ENCODE results near the gene MEI4.
"Not testable (repeated sequence)": the region's sequence is repeated elsewhere in the genome, so short reads cannot be mapped to it uniquely, and the experiment has no call there.

Gene MEI4

DNA sequence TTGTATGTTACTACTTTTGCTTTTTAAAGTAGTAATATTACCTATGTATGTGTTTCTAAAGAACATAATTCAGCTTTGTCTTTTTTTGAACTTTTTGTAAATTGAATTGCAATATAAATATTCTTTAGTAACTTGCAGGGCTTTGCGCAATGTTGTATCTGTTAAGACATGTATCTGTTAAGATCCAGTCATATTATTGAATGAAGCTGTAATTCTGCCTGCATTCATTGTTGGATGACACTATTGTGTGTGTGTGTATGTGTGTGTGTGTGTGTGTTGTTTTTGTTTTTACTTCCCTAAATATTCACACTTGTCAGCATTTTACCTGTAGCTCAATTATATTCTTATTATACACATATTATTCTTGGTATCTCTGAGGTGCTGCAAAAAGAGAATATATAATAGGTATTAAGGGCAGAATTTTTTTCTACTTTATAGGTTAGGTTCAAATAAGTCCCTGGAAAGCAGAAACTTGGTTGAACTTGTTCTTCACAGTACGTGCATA, 164.0 kb downstream of the MEI4 start:
- DNase-seq = no peak

DNA sequence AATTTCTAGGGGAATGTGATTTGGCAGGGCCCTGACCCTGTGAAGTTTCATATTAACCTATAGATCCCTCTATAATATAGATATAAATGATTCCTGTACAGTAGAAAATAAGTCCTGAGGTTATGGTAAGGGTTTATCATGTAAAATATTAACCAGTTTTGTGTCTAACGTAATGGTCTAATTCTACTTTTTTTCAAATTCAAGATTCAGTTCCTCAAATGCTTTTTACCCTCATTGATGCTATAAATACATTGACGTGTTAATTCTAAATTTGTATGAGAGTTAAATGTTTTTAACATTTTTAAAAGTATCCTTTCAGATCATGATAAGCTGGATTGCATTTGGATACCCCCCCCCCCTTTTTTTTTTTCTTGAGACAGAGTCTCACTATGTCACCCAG, 169.4 kb downstream of the MEI4 start:
- DNase-seq = no peak

DNA sequence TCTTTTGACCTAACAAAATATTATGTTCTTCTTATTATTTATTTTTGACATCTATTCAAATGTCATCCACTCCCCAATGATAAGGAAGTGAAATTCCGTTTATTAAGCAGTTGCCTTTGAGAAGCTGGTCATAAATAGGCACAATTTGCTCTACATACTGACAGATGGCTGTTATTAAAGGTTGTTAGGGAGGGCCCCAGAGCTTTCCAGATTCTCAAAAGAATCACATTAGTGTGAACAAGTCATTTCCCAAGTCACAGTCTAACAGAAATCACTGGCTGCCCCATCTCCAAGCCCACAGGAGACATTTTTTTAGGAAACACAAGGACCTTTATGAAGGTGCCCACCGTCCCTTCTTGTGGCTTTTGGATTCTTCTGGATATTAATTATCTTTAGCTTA, 172.4 kb downstream of the MEI4 start:
- DNase-seq = no peak

DNA sequence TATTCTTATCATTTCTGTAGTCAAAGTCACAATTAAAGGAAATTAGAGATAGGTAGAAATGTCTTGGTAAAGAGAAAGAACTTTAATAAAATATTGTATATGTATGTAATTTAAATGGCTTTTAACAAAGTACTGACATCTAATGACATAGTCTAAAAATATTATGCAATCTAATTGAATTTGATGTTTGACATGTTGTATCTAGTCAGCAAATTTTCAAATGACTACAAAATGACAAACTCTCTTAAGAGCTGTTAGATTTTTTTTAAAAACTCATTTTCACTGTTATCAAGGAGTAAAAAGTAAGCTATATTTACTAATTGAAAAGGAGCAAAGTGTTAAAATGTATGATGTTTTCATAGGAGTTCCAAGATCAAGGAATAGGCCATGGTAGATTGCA, 176.9 kb downstream of the MEI4 start:
- DNase-seq = no peak

DNA sequence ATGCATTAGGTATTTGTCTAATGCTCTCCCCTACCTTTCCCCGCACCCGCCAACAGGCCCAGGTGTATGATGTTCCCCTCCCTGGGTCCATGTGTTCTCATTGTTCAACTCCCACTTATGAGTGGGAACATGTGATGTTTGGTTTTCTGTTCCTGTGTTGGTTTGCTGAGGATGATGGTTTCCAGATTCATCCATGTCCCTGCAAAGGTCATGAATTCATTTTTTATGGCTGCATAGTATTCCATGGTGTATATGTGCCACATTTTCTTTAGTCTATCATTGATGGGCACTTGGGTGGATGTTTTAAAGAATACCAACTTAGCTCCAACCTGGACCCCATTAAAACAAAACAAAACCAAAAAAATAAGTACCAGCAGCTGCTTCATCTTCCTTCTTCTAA, 180.9 kb downstream of the MEI4 start:
- DNase-seq = not testable (repeated sequence)

DNA sequence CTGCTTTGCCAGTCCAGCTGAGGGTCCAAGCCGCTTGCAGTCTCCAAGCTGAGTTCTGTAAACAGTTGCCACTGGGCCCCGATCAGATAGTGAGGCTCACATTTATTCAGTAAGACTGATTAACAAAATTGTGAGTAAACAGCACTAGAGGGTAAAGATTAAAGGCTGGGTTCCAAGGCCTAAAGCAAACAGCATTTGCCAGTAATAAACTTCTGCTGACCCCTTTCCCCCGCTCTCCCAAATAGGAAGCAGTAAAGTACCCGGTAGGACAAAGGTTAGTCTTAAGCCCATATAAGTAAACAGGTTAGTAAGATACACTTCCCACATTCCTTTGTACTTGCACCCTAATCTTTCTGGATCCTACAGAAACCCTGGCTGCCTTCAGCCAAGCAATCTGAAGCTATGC, 181.8 kb downstream of the MEI4 start:
- no peak for DNase-seq

DNA sequence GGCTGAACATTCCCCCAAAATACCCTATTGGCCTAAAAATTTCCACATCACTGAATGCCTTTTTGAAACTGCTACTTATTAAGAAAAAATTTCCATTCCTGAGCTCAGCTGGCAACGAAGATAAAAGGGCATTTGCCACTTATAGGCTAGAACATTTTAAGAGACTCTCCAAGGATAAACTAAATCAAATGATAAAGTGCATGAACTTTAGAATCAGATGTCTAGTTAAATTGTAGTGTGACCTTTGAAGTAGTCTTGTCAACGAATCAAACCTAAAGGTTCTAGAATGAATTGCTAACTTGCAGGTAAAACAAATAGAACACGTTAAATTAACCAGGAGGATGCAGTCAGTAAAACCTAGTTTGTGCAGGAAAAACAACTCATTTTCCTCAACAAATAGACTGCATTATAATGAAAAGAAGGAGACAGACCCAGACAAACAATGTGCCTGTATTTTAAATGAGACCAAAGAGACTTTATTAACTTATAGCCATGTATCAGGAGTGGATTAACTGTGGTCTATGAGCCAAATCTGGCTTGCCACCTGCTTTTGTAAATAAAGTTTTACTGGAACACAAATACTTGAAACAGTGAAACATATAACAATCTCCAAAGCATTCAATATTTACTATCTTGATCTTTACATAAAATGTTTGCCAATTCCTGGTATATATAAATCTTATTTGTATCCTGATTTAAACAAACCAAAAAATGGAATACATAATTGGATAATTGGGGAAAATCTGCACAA, 184.4 kb downstream of the MEI4 start:
- DNase-seq = no peak

DNA sequence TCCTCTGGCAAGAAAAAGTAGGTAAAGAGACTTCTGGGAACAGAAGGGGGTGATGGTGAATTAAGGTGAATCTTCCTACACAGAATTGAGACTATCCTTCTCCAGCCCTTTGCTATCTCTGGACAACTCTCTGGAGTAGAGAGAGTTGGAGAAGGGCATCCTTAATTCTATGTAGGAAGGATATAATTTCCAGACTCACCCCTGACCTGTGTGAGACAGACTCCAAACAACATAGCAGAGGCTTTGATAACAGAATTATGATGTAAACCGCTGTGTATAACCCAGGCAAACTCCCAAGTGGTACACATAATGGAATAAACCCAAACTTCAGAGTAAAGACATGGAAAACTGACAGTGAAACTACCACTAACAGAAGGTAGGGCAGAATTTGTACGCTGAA, 186.5 kb downstream of the MEI4 start:
- no peak for DNase-seq

DNA sequence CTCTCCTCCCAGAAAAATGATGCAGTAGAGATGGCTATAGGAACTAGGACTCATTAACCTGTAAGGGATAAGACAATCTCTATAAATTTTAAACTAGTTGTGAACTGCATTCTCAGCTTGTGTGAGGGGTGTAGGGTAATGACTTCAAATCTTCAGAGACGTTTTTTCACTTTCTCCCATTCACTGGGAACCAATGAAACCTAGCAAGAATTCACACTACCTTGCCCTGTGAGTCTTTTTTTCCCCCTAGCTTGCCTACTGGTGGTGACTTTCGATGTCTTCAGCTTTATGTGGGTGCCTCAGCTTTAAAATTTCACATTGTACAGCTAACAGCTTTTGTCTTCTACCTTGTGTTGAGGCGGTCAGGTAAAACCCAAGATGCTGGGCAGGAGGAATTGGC, 192.0 kb downstream of the MEI4 start:
- DNase-seq = no peak

DNA sequence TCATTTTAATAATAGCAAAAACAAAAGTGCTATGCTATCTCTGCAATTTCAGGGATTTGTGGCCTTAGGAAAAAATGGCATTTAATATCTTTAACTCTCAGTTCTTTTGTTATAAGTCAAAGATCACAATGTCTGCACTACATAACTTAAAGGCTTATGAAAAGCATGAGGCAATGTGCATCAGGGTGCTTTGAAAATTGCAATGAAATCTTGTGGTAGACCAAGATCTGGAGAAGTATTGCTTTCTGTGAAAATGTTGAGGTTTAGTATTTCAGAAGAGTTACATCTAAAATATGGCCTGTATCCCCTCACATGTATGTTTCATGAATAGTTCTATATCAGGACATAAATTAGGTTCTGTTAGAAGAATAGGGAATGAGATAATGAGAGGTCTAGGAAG, 200.6 kb downstream of the MEI4 start:
- DNase-seq = no peak

DNA sequence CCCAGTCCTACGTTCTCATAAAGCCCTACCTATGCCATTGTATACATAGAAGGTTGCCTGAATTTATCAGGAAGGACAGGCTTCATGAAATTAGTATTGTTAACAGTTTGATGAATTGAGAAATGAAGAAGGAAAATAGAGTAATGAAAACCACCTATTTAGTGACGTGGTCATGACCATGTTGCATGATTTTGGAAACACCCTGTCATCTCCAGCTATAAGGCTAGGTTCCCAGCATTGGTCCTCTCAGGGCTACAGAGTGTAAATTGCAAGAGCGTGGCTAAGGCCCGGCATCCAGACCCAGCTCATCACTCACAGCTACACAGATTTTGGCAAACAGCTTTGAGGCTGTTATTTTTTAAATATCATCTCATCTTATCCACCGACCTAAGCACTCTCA, 203.6 kb downstream of the MEI4 start:
- DNase-seq = no peak

DNA sequence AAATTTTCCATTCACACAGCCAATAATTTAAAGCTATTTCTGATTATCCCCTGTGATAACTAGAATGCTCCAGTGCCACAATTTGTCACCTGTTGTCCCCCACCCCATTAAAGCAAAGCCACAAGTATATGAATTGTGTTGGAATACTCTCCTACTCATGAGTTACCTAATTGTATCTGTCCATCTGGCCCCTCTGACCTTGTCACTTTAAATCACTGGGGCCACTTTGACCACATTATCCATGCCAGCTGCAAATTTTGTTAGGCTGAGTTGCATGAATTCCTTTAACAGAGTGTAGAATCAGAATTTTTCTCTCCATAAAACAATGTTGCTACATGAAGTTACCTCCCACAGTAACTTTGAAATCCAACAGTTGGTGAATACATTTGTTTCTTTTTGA, 204.6 kb downstream of the MEI4 start:
- no peak for DNase-seq

DNA sequence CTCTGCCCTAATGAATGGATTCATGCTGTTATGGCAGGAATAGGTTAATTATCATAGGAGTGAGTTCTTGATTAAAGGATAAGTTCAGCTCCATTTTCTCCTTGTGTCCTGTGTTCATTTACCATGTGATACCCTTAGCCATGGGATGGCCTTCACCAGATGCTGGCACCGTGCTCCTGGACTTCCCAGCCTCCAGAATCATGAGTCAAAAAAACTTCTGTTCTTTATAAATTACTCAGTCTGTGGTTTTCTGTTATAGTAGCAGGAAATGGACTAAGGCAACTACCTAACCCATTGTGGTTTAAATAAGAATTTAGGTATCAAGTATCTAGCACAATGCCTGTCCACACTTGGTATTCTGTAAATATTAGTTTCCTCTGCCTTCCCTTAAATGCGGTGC, 223.5 kb downstream of the MEI4 start:
- DNase-seq = no peak

DNA sequence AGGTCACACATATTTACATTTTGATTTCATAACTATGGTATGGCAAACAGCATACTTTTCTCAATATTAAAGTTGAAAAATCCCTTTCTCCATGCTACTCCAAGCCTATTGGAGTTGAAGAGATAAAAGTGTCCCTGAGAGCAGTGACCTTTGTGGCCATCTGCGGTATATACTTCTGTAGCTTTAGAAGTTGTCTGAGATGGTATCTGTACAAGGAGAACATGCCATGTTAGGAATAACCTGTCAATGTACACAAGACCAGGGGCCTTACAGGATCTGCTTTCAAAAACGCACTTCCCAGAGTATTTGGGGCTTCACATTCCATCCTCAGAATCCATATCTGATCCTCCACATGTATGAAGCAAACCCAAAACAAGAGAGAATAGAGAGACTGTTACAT, 226.7 kb downstream of the MEI4 start:
- no peak for DNase-seq

DNA sequence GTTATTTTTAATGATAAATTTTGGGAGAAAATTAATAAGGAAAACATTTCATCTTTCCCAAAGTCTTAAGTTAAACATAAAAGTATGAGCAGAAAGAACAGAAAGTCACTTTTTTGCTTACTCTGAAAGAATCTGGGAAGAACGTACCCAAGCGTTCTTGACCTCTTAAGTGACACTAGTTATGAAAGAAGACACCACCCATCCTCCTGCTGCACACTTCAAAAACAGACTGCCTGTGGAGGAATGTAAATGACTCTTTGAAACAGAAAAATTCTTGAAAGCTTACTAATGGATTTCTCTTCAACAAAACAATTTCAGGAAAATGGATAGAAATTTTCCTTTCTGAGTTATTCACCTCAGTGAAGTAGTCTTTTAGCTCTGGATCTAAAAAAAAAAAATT, 227.7 kb downstream of the MEI4 start:
- no peak for DNase-seq

DNA sequence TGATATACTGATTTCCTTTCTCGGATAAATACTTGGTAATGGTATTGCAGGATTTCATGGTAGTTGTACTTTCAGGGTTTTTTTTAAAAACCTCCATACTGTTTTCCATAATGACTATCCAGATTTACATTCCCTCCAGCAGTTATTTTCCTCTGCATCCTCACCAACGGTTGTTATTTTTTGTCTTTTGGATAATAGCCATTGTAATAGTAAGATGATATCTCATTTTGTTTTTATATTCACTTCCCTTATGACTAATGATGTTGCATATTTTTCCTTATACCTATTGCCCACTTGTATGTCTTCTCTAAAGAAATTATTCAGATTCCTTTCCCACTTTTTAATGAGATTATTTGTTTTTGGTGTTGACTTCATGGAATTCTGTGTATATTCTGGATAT, 231.0 kb downstream of the MEI4 start:
- no peak for DNase-seq

DNA sequence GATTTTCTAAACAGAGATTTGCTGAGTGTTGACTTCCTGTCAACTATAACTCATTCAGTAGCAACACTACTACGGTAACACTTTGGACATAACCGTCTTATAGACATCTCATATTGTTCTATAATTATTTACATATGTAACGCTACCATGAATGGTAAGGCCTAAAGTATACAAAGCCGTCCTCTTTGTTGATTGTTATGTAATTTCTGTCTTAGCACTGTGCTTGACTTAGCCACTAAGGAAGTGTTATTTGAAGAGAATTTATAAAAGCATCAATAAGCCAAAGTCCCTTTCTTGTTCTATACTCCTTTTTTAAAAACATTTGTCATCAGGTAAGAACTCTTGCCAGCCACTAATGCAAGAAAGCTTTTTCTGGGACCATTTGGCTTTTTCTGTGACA, 240.6 kb downstream of the MEI4 start:
- no peak for DNase-seq

DNA sequence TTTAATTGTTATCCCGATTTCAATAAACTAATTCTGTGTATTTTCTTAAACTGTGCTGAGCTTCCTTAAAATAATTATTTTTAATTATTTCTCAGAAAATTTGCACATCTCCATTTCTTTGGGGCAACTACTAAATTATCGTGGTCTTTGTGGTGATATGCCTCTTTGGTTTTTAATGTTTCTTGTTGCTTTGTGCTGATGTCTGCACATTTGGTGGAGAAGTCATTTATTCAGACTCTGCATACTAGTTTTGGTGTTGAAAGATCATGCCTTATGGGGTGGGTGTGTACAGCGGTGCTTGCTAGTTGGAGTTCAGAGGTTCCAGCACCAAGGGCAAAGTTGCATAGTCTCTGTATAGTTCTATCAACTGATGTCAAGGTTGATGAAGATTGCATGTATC, 253.2 kb downstream of the MEI4 start:
- DNase-seq = no peak

DNA sequence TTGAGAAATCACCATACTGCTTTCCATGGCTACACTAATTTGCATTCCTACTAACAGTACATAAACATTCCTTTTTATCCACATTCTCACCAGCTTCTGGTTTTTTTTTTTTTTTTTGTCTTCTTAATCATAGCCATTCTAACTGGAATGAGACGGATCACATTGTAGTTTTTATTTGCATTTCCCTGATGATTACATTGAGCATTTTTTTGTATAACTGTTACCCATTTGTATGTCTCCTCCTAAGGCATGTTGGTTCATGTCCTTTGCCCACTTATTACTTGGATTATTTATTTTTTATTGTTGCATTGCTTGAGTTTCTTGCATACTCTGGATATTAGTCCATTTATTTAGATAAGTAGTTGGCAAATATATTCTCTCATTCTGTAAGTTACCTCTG, 258.0 kb downstream of the MEI4 start:
- DNase-seq = no peak

DNA sequence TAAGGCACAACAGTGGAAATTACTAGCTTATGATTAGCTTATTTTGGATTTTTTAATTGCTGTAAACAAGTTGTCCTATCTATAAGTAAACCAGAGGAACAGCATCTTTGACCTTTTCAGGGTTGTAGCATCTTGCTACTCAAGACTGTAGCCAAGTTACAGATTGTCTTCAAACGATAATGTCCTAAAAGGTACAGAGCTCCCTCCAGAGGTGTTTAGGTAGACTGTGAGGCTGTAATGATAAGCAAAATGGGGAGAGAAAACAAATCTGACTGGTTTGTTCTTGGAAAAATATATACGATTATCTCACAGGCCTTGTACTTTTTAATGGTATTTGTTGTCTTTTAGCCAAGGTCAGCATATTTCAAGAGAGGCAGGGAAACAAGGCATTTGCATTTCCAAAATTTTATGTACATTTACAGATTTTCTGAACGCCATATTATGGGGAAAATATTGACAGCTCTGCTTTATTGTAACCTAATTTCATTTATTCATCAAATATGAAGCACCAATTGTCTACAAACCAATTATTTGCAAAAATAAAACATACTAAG, 273.4 kb downstream of the MEI4 start:
- DNase-seq = no peak

DNA sequence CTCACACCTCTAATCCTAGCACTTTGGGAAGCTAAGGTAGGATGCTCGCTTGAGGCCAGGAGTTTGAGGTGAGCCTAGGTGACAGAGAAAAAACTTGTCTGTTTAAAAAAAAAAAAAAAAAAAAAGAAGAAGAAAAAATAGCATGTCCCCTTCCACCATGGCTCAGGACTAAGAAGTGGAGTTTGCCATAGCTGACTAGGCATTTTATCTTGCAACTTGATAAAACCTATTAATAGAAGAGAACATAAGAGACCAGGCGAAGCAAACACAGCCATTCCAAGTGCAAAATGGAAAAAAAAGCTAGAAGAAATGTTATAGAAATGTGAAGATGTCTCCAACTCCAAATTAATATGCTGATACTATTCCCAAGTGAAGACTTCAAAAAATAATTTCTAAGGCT, 277.5 kb downstream of the MEI4 start:
- no peak for DNase-seq

DNA sequence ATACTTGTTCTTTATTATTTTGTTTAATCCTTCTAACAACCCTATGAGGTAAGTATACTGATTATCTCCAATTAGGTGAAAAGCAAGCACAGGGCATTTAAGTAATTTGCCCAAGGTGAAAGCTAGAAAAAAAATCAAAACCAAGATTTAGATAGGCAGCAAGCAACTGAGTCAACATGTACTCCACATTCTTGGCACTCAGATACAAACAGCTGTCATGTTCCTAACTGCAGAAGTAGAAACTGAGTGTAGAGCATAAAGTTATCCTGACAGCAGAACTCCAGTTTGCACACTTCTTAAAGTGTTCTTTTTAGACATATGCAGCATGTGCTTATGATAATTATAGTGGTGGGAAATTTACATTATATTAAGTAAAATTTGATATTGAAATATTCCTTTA, 278.1 kb downstream of the MEI4 start:
- no peak for DNase-seq

DNA sequence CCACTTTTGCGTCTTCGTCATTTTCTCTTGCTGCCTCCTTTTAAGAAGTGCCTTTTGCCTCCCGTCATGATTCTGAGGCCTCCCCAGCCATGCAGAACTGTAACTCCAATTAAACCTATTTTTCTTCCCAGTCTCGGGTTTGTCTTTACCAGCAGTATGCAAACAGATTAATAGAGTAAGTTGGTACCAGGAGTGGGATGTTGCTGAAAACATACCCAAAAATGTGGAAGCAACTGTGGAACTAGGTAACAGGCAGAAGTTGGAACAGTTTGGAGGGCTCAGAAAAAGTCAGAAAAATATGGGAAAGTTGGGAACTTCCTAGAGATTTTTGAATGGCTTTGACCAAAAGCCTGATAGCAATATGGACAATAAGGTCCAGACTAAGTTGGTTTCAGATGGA, 309.2 kb downstream of the MEI4 start:
- DNase-seq = no peak

DNA sequence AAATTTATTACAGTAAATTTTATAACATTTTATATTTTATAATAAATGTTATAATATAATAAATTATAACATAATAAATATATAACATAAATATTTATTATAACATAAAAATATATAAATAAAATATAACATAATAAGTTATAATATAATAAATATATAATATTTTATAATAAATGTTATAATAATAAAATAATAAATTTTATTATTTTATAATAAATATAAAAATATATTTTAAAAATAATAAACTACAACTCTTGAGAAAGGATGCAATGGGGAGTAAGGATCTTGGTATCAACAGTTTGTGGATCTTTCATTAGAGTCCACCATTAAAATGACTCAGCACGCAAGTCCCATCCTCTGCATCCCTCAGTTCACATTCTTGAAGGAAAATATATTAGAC, 312.6 kb downstream of the MEI4 start:
- DNase-seq = no peak

DNA sequence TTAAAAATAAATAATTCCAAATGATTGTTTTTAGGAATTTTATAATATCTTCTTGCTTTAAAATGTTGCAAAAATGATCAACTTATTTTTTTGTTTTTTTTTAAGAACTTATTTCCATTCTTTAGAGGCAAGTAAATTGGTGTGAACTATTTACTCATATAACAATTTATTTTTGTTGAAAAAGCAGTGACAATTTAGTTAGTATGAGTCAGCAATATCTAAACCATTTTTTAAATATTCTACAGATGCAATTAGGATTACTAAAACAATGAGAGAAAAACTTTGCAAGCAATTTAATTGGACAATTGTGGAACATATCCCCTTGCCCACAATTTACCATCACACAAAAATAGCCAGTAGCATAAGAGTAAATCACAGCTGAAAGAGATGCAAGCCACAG, 319.5 kb downstream of the MEI4 start:
- no peak for DNase-seq

Data from right forelimb (tissue), 1 donor.